Measurements from ENCODE around the gene MAN1B1.
A peak's percentile ranks its signal among the peaks of the same experiment; 100 is the strongest.

The MAN1B1 gene

DNA sequence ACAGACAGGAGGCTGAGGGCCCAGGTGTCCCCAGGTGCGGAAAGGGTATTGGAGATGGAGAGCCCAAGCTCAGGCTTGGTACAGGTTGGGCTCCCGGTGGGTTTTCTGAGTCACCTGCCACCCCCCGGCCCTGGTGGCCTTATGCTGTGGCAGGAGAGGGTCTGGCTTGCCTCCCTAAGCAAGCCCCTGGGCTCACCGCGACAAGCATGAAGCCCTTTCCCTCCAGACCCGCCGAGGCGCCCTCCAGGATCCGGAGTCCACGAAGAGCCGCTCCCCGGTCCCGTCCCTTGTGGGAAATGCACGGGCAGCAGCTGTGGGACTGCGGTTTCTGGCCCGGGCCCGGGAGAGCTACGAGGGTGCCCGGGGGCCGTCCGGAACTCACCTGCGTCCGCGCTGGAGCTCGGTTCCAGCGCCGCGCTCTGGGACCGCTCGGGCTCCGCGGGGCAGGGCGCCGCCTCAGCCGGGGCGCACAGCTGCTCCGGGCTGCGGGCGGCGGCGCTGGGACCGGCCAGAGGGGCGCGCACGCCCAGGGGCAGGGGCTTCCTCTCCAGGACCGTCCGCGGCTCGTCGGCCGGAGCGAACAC, 17.2 kb upstream of the MAN1B1 start:
- DNase-seq = peak; percentile 46

DNA sequence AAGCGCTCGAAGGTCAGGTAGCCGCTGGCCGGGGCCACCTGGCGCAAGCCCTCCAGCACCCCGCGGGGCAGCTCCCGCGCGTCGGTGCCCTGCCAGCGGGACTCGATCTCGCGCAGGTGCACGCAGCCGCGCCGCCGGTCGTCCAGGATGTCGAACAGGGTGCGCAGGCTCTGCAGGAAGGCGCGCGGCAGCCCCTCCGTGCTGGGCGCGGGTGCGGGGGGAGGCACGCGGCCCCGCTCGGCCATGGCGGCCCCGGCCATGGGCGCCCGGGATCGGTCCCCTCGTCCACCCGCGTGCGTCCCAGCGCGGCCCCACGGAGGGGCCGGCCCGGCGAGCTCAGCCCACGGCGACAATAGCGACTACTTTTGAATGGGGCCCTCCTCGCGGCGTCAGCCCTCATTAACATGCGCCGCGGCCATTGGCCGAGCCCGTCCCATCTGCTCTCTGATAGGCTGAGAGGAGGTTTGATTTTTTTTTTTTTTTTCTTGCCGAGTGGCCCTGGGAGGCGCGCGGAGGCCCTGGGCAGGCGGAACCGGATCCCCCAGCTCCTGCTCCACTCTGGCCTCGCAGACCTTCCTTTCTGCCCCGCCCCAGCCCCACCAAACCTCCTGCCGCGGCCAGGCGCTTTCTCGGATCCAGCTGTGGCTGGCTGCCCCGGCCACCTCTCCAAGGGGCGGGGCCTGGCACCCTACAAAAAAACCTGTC, 16.4 kb upstream of the MAN1B1 start, which contains the start of gene SAPCD2:
SAPCD2 (minus strand) TSS at position 357 of the 705 bp plus-strand sequence; CDS start at position 260, 97 bp downstream.
- peak; percentile 97 for DNase-seq

DNA sequence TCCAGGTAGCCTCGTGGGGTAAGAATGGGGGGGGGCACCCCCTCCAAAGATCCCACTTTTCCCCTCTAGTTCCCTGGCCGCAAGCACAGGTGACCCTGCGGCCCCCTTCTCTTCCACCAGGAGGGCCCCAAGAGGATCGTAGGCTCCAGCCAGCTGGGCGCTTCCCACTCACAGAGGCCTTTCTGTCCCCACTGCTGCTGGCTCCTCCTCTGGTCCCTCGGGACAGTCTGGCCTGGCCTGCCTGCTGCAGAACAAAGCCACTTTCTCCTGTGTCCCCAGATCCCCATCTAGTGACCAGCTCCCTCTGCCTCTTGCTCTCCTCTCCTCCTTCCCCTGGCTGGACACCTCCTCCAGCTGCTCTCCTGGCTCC, 15.9 kb upstream of the MAN1B1 start:
- peak; percentile 77 for DNase-seq

DNA sequence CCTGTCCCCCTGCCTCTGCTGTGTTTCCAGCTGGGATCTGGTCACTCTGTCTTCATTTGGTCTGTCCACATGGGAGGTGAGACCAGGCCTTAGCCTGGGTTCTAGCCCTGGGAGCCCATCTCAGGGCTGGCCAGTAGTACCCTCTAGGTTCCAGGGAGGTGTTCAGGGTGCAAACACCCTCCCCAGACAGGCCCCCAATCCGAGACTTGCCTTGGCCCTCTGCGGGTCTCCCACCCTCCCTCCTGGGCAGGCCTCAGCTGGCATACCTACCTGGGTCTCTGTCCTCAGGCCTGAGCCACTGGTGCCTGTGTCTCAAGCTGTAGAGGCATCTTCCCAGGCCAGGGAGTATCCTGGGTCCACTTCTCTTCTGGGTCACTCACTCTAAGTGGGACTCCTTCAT, 15.5 kb upstream of the MAN1B1 start:
- peak; percentile 17 for DNase-seq

DNA sequence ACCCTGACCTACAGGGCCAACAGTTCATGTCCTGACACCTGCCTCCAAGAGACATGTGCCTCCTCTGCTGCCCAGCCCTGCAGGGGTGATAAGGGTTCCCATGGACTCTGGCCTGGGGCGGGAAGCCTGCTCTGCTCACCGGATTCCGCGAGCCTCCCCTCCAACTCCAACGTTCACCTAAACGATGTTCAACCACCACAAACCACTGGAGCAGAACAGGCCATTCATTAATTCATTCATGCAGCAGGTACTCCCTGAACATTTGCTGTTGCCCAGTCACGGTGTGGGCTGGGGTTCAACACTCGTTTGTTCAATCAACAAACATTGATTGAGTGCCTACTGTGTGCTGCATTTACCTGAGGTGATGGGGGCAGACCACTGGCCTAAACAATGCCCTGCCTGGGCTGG, 12.8 kb upstream of the MAN1B1 start:
- no peak for DNase-seq

DNA sequence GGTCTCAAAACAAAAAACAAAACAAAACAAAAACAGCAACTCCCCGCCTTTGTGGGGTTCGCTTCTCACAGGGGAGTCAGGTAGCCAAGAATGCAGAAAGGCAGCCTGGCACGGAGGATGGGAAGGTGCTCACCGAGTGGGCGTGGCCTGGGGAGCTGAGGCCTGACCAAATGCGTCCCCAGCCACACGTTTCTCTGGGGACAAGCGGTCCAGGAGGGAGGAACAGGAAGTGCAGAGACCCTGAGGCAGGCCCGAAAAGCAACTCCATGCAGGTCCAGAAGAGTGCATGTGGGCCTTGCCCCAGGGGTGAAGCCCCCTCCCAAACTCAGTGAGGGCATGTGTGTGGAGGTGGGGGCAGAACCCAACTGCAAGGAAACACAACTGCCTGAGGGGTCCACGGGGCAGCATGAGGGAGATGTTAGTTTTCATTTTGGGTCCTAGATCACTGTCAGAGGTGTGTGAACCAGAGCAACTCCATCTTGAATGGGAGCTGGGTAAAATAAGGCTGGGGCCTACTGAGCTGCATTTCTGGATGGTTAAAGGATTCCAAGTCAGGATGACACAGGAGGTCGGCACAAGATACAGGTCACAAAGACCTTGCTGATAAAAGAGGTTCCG, 12.0 kb upstream of the MAN1B1 start:
- DNase-seq = no peak

DNA sequence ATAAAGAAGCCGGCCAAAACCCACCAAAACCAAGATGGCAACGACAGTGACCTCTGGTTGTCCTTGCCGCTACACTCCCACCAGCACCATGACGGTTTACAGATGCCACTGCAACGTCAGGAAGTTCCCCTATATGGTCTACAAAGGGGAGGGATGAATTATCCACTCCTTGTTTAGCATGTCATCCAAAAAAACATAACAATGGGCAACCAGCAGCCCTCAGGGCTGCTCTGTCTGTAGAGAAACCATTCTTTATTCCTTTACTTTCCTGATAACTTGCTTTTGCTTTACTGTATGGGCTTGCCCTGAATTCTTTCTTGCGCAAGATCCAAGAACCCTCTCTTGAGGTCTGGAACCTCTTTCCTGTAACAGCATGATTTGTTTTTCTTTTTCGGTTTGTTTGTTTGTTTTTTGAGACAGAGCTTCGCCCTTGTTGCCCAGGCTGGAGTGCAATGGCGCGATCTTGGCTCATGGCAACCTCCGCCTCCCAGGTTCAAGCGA, 11.5 kb upstream of the MAN1B1 start:
- DNase-seq = no peak

DNA sequence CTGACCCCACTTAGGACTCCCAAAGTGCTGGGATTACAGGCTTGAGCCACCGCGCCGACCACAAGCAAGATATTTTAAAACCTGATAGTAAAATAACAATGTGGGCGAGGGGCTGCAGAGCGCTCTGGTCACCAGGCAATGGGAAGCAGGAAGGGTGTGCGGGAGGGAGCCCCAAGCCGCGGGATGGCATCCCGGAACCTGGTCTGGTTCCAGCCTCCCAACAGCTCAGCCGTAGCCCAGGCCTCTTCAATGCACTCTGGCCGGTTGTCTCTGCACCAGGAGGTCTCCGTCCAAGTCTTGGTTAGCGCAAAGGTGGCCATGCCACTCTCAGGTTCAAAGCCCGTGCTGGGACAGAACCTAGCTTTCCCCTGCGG, 10.2 kb upstream of the MAN1B1 start:
- no peak for DNase-seq

DNA sequence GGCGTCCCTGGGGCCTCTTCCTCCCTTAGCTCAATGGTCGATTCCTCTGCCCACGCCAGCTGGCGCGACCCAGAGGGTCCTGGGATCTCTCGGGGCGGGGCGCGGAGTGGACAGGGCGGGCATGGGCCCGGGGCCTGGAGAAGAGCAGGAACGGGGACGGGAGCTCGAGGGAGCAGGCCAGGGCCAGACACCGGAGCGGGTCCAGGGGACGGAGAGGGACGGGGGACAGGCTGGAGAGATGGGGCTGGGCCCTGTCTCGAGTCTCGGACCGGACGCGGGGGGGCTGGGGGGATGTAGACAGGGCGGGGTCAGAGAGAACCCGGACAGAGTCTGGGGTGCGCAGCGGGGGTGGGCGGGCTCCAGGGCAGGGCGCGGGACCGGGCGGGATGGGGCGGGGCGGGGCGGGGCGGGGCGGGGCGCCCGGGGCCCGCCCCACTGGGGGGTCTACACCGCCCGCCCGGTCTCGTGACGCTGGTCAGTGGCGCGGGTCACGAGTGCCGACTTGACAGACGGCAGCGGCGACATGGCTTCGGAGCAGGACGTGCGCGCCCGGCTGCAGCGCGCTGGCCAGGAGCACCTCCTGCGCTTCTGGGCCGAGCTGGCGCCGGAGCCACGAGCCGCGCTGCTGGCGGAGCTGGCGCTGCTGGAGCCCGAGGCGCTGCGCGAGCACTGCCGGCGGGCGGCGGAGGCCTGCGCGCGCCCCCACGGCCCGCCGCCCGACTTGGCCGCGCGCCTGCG, 9.6 kb upstream of the MAN1B1 start, which contains the start of gene UAP1L1:
UAP1L1 (plus strand) TSS at position 508 of the 738 bp plus-strand sequence; CDS start at position 524, 16 bp downstream.
- DNase-seq = peak; percentile 69

DNA sequence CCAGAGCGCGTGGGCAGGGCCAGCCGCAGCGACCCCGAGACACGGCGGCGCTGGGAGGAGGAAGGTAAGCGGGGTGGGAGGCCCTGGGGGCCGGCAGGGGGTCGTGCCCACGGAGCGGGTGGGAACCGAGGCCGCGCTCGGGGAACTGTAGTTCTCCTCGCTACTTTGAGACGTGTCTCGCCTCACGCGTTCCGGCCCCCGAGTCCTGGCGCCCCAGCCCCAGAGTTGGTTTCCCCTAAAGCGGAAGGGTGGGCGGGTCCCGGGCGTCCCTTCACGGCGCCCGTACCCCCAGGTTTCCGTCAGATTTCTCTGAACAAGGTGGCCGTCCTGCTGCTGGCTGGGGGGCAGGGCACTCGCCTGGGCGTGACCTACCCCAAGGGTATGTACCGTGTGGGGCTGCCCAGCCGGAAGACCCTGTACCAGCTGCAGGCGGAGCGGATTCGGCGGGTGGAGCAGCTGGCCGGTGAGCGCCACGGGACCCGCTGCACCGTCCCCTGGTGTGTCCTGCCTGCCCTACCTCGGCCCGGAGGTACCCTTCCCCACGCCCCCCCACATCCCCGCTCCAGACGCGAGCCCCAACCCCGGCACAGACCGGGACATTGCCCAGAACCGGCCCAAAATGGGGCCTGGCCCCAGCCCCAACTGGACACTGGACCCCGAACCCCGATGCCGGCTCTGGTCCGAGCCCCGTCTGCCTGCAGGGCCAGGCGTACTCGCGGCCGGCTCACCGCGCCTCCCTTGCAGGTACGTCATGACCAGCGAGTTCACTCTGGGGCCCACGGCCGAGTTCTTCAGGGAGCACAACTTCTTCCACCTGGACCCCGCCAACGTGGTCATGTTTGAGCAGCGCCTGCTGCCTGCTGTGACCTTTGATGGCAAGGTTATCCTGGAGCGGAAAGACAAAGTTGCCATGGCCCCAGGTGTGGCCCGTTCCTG, 8.8 kb upstream of the MAN1B1 start:
- DNase-seq = no peak

DNA sequence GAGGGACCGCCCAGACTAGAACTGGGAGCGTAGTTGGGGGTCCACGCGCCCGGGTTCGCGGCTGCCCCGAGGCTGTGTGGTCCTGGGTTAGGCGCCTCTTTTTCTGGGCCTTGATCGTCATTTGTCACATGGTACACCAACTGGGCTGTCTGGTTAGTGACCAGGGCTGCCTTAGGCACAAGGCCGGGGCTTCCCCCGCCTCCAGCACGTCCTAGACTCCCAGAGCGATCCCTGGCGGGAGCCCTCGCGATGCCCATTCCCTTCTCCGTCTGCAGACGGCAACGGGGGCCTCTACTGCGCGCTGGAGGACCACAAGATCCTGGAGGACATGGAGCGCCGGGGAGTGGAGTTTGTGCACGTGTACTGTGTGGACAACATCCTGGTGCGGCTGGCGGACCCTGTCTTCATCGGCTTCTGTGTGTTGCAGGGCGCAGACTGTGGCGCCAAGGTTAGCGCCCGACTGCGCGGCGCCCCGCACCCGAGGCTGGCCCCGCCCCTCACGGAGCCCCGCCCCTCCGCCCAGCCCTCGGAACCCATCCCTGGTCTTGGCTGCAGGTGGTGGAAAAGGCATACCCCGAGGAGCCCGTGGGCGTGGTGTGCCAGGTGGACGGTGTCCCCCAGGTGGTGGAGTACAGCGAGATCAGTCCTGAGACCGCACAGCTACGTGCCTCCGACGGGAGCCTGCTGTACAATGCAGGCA, 7.9 kb upstream of the MAN1B1 start:
- no peak for DNase-seq

DNA sequence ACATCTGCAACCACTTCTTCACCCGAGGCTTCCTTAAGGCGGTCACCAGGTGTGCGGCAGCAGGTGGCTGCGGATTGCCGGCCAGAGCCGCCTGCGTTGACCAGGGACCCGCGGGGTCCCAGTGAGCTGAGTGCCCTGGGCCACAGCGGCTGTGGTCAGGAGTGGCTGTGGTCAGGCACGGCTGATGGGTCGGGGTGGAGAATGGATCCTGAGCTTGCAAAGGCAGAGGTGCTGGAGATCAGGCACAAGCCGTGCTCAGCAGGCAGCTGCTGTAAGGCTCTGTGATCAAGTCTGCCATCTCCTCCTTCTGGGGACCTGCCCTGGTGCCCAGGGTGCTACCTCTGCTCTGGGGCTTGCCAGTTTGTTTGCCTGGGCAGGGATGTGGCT, 7.4 kb upstream of the MAN1B1 start:
- no peak for DNase-seq

DNA sequence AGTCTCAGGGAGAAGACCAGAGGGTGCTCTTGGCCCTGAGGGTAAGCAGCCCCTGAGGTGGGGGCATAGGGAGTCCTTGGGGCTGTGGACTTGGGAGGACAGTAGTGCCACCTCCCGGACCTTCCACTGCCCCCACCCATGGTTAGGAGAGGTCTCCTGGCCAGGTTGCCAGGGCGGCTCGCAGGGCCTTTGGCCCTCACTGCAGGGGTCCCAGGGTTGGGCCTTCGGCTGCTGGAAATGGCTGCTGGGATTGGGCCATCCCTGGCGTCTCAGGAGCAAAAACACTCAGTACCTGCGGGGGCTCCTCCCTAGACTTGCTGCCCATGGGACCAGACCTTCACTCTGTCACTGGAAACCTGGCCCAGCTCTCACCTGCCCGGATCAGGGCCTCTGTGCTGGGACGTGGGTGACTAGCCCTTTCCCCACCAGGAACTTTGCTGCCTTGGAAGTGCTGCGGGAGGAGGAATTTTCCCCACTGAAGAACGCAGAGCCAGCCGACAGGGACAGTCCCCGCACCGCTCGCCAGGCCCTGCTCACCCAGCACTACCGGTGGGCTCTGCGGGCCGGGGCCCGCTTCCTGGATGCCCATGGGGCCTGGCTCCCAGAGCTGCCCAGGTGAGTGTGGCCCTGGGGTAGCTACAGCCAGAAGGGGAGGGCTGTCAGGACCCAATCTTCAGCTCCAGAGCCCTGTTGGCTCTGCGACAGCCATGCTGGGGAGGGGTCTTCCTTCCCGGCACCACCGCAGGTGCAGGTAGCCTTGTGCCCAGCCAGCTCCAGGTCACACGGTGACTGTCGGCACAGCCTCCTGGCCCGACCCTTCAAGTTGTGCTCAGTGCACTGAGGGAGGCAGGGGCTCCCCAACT, 6.3 kb upstream of the MAN1B1 start:
- no peak for DNase-seq

DNA sequence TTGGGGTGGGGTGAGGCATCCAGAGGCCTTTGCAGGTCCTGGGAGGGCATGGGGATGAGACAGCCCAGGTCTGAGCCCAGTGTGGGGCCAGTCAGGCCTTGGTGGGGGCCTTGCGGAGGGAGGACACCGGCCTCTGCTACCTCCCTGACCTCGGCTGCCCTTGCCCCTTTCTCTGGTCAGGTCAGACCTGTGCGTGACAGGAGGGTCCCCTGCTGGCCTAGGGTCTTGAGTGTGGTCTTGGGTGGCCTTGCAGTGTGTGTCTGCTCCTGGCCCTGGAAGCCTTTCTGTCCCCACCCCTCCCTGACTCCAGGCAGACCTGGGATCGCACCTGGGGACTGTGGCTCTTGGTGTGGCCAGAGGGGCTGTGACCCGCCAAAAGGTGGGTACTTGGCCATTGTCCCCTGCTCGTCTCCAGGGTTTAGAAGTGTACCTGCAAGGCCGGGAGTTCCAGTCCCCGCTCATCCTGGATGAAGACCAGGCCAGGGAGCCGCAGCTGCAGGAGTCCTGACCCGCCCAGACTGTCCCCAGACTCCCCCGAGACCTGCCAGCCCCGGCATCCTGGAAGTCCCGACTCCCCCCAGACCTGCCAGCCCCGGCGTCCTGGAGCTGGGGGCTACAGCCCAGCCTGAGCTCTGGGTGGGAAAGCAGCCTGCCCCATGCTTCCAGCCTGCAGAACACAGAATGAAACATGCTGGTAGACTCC, 4.4 kb upstream of the MAN1B1 start:
- no peak for DNase-seq

DNA sequence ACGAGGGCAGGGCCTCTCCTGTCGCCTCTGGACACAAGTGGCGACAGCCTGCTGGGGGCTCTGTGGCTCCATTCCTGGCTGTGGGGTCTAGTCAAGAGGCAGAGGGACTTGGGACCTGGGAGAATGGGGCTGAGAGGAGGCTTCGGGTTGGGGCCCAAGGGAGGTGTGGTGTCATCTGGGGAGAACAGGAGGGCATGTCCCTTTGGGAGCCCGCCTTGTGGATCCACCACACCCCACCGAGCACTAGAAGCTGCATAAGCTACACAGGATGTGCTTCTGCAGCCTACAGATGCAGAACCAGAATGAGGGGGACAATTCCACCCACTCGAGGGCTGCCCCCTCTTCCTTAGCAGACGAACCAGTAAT, 3.9 kb upstream of the MAN1B1 start:
- DNase-seq = peak; percentile 25

DNA sequence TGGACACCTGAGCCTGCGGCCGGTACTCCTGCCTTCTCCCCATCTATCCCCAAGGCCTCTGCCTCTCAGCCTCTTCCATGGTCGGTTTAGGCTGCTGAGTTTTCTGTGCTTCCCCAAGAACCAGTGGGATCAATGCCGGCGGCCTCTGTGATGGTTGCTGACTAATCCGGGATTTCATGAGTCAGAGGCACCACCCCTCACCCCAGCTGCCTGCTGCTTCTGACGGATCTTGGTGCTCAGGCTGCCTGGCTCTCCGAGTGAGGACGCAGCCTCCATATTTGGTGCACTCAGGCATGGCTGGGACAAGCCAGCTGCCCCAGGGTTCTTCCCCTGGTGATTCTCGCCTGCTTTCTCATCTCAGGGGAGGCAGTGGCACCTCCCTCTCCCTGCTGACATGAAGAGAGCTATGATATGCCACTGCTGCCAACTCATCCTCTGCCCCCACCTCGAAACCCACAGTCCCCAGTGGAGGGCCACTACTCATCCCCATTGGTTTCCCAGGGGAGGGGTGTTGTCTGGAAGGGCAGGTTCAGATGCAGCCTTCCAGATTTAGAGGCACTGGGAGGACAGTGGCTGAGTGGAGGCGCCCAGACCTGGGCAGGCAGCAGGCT, 3.3 kb upstream of the MAN1B1 start:
- peak; percentile 97 for DNase-seq

DNA sequence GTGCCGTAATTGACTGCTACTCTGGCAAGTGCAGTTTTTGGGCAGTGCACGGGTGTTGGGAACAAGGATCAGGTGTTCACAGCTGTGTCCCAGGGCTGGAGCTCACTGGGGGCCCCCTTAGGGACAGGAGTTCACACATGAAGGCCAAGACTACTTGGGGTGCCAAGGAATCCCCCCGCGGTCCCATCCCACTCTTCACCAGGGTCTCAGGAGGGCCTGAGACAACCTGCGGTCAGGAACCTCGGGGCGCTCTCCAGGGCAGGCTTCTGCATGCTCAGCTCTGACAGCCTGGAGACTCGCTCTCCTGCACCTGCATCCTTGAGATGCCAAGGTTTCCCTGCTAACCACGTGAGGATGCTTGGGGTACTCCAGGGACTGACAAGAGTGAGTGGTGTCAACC, 2.3 kb upstream of the MAN1B1 start:
- no peak for DNase-seq

DNA sequence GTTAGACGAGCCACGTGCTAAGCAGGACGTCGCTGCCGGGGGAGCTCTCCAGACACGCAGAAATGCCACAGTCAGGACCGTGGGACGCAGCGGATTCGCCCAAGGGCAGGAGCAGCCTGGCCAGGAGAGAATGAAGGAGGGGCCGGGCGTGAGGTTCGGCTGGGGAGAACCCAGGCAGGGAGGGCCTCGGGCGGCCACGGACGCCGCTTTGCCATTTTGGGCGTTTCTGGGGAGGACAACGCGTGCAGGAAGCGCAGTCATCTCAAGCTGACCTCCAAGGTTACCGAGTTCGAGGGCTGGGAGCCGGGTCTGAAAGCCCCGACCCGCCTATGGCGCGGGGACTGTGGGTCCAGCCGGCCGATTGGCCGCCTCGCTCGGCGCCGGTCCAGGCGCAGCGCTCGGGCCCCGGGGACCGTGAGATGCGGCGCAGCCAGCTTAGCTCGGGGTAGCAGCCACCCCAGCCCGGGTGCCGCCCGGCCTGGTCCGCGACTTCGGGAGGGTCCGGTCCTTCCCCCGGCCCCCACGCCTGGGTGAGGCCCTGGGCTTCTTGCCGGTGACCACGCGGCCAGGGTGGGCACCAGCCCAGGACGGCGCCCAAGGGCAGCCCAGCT, 760 bp upstream of the MAN1B1 start:
- peak; percentile 52 for DNase-seq

DNA sequence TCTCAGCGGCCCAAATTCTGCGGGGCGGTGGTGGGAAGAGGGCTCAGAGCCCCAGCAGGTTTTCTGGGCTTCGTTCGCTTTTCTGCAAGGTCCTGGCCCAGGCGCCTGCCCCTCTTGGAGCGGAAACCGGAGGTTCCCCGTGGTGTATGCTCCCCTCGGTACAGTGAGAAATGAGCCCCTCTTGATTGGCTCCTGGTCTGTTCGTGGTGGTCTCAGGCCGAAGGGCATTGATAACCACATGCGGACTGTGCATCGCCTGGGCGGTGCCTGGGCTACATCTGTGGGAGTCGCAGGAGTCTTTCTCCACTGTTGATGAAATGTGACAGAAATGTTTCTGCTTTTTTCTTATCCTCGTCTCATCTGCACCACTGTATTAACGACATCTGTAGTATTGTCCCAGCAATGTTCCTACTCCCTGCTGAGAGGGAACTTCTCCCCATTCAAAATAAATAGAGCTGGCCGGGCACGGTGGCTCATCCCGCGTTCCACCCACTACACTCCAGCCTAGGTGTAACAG, 682 bp downstream of the MAN1B1 start:
- peak; percentile 40 for DNase-seq
